Neural cell (in vitro differentiated cells): Measurements from ENCODE around the gene CCDC88C. TPM values are rescaled to one million over a fixed set of nuclear protein-coding genes. Genes with fewer than 3 reads are reported as not detected.

Experiments
- H2AFZ ChIP-seq: fragments of 200-600, 300-800 bp; sonication (generic), shearing (Covaris generic); 2 replicates; pipeline ENCODE4 v1.6.0; 2014; ENCODE audit warnings: low read depth, mild to moderate bottlenecking, antibody characterized with exemption, low read length, moderate library complexity
- H3F3A ChIP-seq: fragments of 200-600 bp; shearing (Covaris generic); 2 replicates; pipeline ENCODE4 v1.6.1; 2016; ENCODE audit warnings: mild to moderate bottlenecking, moderate library complexity, mixed read lengths, antibody characterized with exemption, low read length; ENCODE audit not compliant: insufficient read depth, poor library complexity, severe bottlenecking
- H3K27ac ChIP-seq: fragments of 200-600, 300-800 bp; sonication (generic), shearing (Covaris generic); 2 replicates; pipeline ENCODE4 v1.5.1; 2014; ENCODE audit warnings: mild to moderate bottlenecking, low read length, moderate library complexity
- H3K27me3 ChIP-seq: fragments of 300-800, 200-600 bp; sonication (generic), shearing (Covaris generic); 2 replicates; pipeline ENCODE4 v1.6.0; 2014; ENCODE audit warnings: mild to moderate bottlenecking, low read depth, low read length, moderate library complexity; ENCODE audit not compliant: insufficient read depth
- H3K36me3 ChIP-seq: fragments of 300-800, 200-600 bp; sonication (generic), shearing (Covaris generic); 2 replicates; pipeline ENCODE4 v1.5.1; 2014; ENCODE audit warnings: mild to moderate bottlenecking, antibody characterized with exemption, low read length, moderate library complexity; ENCODE audit not compliant: insufficient read depth
- H3K4me2 ChIP-seq: fragments of 300-800, 200-600 bp; sonication (generic), shearing (Covaris generic); 2 replicates; pipeline ENCODE4 v1.6.0; 2014; ENCODE audit warnings: mild to moderate bottlenecking, low read length
- H3K4me3 ChIP-seq: fragments of 300-800, 200-600 bp; sonication (generic), shearing (Covaris generic); 2 replicates; pipeline ENCODE4 v1.5.1; 2014; ENCODE audit warnings: mild to moderate bottlenecking, low read length, moderate library complexity
- H3K79me2 ChIP-seq: fragments of 200-600 bp; shearing (Covaris generic); replicated peaks from 2 replicates; pipeline ENCODE4 v1.6.0; 2014; ENCODE audit warnings: mild to moderate bottlenecking, low read length, moderate library complexity; ENCODE audit not compliant: insufficient read depth
- H3K9ac ChIP-seq: fragments of 300-800, 200-600 bp; sonication (generic), shearing (Covaris generic); 2 replicates; pipeline ENCODE4 v1.6.1; 2016; ENCODE audit warnings: mild to moderate bottlenecking, low read length, mixed read lengths
- H3K9me2 ChIP-seq: fragments of 200-600 bp; shearing (Covaris generic); 2 replicates; pipeline ENCODE4 v1.6.1; 2016; ENCODE audit warnings: mild to moderate bottlenecking, low read length, mixed read lengths; ENCODE audit not compliant: insufficient read depth
- H3K9me3 ChIP-seq: fragments of 200-600, 300-800 bp; sonication (generic), shearing (Covaris generic); 2 replicates; pipeline ENCODE4 v1.6.1; 2016; ENCODE audit warnings: mild to moderate bottlenecking, mixed run types, low read length, moderate library complexity, mixed read lengths
- H4K20me1 ChIP-seq: fragments of 200-600 bp; shearing (Covaris generic); 2 replicates; pipeline ENCODE4 v1.6.1; 2016; ENCODE audit warnings: mild to moderate bottlenecking, mixed run types; ENCODE audit not compliant: insufficient read depth
- EP300 ChIP-seq: fragments of 450-650 bp; conservative IDR thresholded peaks from 2 replicates; pipeline ENCODE4 v1.6.1; 2014; ENCODE audit warnings: antibody characterized with exemption, mild to moderate bottlenecking, moderate library complexity; ENCODE audit not compliant: poor library complexity, severe bottlenecking
- EZH2 ChIP-seq: fragments of 200-600, 300-800 bp; shearing (Covaris generic), sonication (generic); IDR thresholded peaks from 2 replicates; pipeline ENCODE4 v1.6.1; 2014; ENCODE audit warnings: antibody characterized with exemption, low read length, borderline replicate concordance, mild to moderate bottlenecking; ENCODE audit not compliant: insufficient read depth, poor library complexity, severe bottlenecking
- RAD21 ChIP-seq: fragments of 450-650 bp; conservative IDR thresholded peaks from 2 replicates; pipeline ENCODE4 v1.6.1; 2014; ENCODE audit warnings: antibody characterized with exemption, mild to moderate bottlenecking, moderate library complexity
- SMC3 ChIP-seq: fragments of 450-650 bp; conservative IDR thresholded peaks from 2 replicates; pipeline ENCODE4 v1.6.1; 2014; ENCODE audit warnings: antibody characterized with exemption, mild to moderate bottlenecking, moderate library complexity; ENCODE audit not compliant: poor library complexity
- TAF1 ChIP-seq: IDR thresholded peaks from 2 replicates; pipeline ENCODE4 v1.6.1; 2012; ENCODE audit warnings: low read depth
- polyA plus RNA-seq: library from polyadenylated mRNA; depleted of rRNA; stranded (reverse); fragments of >200 nt; gene quantifications from 2 replicates; pipeline ENCODE4 v1.2.3, GENCODE V29; 2014
- TF ChIP-seq, protein P1 (sequence below): IDR thresholded peaks from 2 replicates; pipeline ENCODE4 v1.6.1; 2012; ENCODE audit warnings: borderline replicate concordance
- TF ChIP-seq, protein P2 (sequence below): fragments of 450-650 bp; IDR thresholded peaks from 2 replicates; pipeline ENCODE4 v1.5.1; 2014; ENCODE audit warnings: antibody characterized with exemption, mild to moderate bottlenecking, moderate library complexity; ENCODE audit not compliant: poor library complexity, severe bottlenecking

Gene CCDC88C
- polyA plus RNA-seq, 1 donor from 2014 or later, result 20.1 TPM

GRCh38 chr14:91358654-91359220, 58.9 kb downstream of the CCDC88C start:
- H2AFZ ChIP-seq, result no peak overlapping the region
- no peaks in the 10 kb centered on the region for H3K9me3 ChIP-seq
- peaks cover 11% of the 10 kb centered on the region for H3K79me2 ChIP-seq
- no peaks in the 10 kb centered on the region for H3K36me3 ChIP-seq
- no peaks in the 10 kb centered on the region for H3K9me2 ChIP-seq
- no peak overlapping the region for H3K4me2 ChIP-seq
- H3K9ac ChIP-seq, result no peak overlapping the region
- H3K27ac ChIP-seq, result no peak overlapping the region
- no peaks in the 10 kb centered on the region for H4K20me1 ChIP-seq
- TF ChIP-seq RAD21, result no peak
- TF ChIP-seq, protein P1, sequence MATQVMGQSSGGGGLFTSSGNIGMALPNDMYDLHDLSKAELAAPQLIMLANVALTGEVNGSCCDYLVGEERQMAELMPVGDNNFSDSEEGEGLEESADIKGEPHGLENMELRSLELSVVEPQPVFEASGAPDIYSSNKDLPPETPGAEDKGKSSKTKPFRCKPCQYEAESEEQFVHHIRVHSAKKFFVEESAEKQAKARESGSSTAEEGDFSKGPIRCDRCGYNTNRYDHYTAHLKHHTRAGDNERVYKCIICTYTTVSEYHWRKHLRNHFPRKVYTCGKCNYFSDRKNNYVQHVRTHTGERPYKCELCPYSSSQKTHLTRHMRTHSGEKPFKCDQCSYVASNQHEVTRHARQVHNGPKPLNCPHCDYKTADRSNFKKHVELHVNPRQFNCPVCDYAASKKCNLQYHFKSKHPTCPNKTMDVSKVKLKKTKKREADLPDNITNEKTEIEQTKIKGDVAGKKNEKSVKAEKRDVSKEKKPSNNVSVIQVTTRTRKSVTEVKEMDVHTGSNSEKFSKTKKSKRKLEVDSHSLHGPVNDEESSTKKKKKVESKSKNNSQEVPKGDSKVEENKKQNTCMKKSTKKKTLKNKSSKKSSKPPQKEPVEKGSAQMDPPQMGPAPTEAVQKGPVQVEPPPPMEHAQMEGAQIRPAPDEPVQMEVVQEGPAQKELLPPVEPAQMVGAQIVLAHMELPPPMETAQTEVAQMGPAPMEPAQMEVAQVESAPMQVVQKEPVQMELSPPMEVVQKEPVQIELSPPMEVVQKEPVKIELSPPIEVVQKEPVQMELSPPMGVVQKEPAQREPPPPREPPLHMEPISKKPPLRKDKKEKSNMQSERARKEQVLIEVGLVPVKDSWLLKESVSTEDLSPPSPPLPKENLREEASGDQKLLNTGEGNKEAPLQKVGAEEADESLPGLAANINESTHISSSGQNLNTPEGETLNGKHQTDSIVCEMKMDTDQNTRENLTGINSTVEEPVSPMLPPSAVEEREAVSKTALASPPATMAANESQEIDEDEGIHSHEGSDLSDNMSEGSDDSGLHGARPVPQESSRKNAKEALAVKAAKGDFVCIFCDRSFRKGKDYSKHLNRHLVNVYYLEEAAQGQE, result no peak
- no peak for TF ChIP-seq TAF1
- no peak for TF ChIP-seq SMC3
- TF ChIP-seq EZH2, result no peak
- TF ChIP-seq, protein P2, sequence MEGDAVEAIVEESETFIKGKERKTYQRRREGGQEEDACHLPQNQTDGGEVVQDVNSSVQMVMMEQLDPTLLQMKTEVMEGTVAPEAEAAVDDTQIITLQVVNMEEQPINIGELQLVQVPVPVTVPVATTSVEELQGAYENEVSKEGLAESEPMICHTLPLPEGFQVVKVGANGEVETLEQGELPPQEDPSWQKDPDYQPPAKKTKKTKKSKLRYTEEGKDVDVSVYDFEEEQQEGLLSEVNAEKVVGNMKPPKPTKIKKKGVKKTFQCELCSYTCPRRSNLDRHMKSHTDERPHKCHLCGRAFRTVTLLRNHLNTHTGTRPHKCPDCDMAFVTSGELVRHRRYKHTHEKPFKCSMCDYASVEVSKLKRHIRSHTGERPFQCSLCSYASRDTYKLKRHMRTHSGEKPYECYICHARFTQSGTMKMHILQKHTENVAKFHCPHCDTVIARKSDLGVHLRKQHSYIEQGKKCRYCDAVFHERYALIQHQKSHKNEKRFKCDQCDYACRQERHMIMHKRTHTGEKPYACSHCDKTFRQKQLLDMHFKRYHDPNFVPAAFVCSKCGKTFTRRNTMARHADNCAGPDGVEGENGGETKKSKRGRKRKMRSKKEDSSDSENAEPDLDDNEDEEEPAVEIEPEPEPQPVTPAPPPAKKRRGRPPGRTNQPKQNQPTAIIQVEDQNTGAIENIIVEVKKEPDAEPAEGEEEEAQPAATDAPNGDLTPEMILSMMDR, result no peak
- no peak for TF ChIP-seq EP300
- H3K27me3 ChIP-seq, result no peaks in the 10 kb centered on the region
- H3F3A ChIP-seq, result no peaks in the 10 kb centered on the region
- no peak overlapping the region for H3K4me3 ChIP-seq

DNA sequence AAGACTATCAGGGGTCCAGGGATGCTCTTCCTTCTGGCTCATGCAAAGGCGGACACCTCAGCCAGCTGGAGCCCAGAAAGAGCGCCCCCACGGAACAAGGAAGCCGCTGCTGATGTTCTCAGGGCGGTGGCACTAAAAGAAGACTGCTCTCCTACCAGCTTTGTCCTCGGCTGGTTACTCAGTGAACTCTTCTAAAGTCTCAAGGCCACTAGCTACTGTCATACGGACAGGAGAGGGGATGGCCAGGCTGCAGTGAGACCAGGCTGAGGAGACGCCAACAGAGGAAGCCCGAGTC, 59.6 kb downstream of the CCDC88C start:
- Histone ChIP-seq H3K9me3 (no peaks in the 10 kb centered on the region), H3K4me3 (no peak overlapping the region), H3F3A (no peaks in the 10 kb centered on the region), H3K9ac (no peak overlapping the region), H3K4me2 (no peak overlapping the region), H3K9me2 (no peaks in the 10 kb centered on the region), H2AFZ (no peak overlapping the region), H3K79me2 (peaks cover 7% of the 10 kb centered on the region), H4K20me1 (no peaks in the 10 kb centered on the region), H3K27me3 (no peaks in the 10 kb centered on the region), H3K36me3 (no peaks in the 10 kb centered on the region), H3K27ac (no peak overlapping the region)
- TF ChIP-seq TAF1 (no peak), RAD21 (no peak), SMC3 (no peak)
- TF ChIP-seq, protein P2, result no peak
